Mucosa of rectum (tissue), 2 donors: Measurements from ENCODE around the gene NLRP7.
A peak's percentile ranks its signal among the peaks of the same experiment; 100 is the strongest.
"Not testable (repeated sequence)": the region's sequence is repeated elsewhere in the genome, so short reads cannot be mapped to it uniquely, and the experiment has no call there.

Experiments
- H3K27ac ChIP-seq, 2 donors: one replicate each; pipeline ENCODE4 v1.7.0; 2013; ENCODE audit warnings: inconsistent platforms in 2 of 2, low read depth in 2 of 2, low read length in 2 of 2
- H3K27me3 ChIP-seq, 2 donors: one replicate each; pipeline ENCODE4 v1.7.0; 2013; ENCODE audit warnings: low read length in 2 of 2; ENCODE audit not compliant: control insufficient read depth in 2 of 2, insufficient read depth in 2 of 2
- H3K36me3 ChIP-seq, 2 donors: one replicate each; pipeline ENCODE4 v1.7.0; 2013; ENCODE audit warnings: low read length in 2 of 2; ENCODE audit not compliant: control insufficient read depth in 2 of 2, insufficient read depth in 2 of 2
- H3K4me1 ChIP-seq, 2 donors: one replicate each; pipeline ENCODE4 v1.7.0; 2013; ENCODE audit warnings: low read length in 2 of 2, mild to moderate bottlenecking in 1 of 2; ENCODE audit not compliant: control insufficient read depth in 2 of 2, insufficient read depth in 2 of 2
- H3K4me3 ChIP-seq, 2 donors: one replicate each; pipeline ENCODE4 v1.7.0; 2013; ENCODE audit warnings: low read length in 2 of 2
- H3K9ac ChIP-seq, 2 donors: one replicate each; pipeline ENCODE4 v1.7.0; 2013; ENCODE audit warnings: low read length in 2 of 2, low read depth in 1 of 2, mild to moderate bottlenecking in 1 of 2
- H3K9me3 ChIP-seq, 2 donors: one replicate each; pipeline ENCODE4 v1.7.0; 2013; ENCODE audit warnings: low read length in 2 of 2; ENCODE audit not compliant: control insufficient read depth in 2 of 2
- donor health status: healthy.
- donor health status: Normal muscosa, but diverticular disease.

NLRP7 gene

DNA sequence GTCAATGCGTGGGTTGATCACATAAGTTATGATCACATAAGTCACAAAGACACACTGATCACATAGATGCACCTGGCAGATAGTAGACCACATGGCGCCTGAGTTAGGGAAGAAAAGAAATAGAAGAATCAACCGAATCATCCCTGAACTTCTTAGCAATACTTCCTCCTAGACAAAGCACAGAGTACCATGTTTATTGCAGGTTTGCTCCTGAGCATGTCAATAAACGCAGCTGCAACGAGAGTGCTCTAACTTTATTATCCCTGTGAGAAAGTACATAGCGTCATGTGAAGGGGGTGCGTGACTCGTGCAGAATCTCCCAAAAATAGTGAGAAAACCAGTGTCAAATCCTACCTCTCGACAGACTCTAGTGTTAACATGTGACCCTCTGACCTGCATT is 24.1 kb downstream of the NLRP7 start:
- Histone ChIP-seq H3K4me1 (peaks cover 0 to 3% of the 10 kb centered on the region in 2 donors), H3K9ac (no peak overlapping the region), H3K4me3 (peak overlapping the region in 1 of 2 donors; percentile 44), H3K9me3 (no peaks in the 10 kb centered on the region), H3K27me3 (no peaks in the 10 kb centered on the region), H3K36me3 (no peaks in the 10 kb centered on the region), H3K27ac (no peak overlapping the region)

DNA sequence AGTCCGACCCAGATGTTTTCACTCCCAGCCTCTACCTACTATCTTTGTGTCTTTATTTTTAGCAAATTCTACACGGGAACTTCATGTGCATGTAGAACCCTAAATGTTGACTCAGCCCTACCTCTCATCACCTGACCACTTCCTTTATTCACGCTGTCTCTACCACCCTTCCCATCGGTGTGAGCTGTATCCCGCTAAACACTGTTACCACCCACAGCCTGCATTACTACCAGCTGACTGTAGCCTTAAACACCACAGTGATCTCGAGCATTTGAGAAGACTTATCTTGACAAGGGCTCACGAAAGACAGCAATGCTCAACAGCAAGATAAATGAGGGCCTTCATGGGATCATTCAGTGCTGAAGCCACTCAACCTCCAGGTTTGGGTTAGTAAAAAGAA is 26.2 kb downstream of the NLRP7 start:
- no peak overlapping the region for H3K9ac ChIP-seq
- H3K4me3 ChIP-seq, result no peak overlapping the region
- H3K4me1 ChIP-seq, result peaks cover 0 to 3% of the 10 kb centered on the region in 2 donors
- H3K27ac ChIP-seq, result no peak overlapping the region
- no peaks in the 10 kb centered on the region for H3K9me3 ChIP-seq
- H3K27me3 ChIP-seq, result no peaks in the 10 kb centered on the region
- H3K36me3 ChIP-seq, result no peaks in the 10 kb centered on the region

DNA sequence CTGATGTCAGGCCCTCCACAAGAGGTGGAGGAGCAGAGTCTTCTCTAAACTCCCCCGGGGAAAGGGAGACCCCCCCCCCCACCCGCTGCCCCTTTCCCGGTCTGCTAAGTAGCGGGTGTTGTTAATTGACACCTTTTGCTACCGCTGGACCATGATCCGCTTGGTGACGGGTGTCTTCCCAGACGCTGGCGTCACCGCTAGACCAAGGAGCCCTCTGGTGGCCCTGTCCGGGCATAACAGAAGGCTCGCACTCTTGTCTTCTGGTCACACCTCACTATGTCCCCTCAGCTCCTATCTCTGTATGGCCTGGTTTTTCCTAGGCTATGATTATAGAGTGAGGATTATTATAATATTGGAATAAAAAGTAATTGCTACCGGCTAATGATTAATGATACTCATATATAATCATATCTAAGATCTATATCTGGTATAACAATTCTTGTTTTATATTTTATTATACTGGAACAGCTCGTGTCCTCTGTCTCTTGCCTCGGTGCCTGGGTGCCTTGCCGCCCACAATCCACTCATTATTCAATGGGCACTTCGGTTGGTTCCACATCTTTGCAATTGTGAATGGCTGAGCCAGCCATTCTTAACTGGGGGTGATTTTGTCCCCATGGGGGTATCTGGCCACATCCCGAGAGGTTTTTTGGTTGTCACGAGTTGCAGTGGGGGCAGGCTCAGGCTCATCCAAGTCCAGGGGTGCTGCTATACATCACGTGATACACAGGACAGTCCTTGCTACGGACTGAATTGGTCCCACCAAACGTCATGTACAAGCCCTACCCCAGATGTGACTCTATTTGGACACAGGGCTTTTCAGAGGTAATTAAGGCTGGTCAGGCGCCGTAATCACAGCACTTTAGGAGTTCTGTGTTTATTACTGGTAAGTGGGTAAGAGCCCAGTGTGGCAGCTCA is 27.4 kb downstream of the NLRP7 start:
- not testable (repeated sequence) for H3K27ac ChIP-seq, H3K4me3 ChIP-seq, H3K9ac ChIP-seq, H3K4me1 ChIP-seq, H3K27me3 ChIP-seq, H3K9me3 ChIP-seq, H3K36me3 ChIP-seq

DNA sequence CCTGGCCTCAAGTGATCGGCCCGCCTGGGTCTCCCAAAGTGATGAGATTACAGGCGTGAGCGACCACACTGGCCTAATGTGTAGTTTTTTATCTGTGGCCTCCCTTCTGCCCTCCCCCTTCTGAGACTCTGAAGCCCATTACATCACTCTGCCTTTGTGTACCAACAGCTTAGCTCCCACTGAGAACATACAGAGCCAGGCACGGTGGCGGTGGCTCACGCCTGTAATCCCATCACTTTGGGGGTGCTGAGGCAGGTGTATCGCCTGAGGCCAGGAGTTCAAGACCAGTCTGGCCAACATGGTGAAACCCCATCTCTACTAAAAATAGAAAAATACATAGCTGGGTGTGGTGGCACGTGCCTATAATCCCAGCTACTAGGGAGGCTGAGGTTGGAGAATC is 28.8 kb downstream of the NLRP7 start:
- H3K36me3 ChIP-seq, result no peaks in the 10 kb centered on the region
- H3K27ac ChIP-seq, result no peak overlapping the region
- H3K9ac ChIP-seq, result no peak overlapping the region
- no peak overlapping the region for H3K4me3 ChIP-seq
- peaks cover 0 to 3% of the 10 kb centered on the region in 2 donors for H3K4me1 ChIP-seq
- no peaks in the 10 kb centered on the region for H3K27me3 ChIP-seq
- no peaks in the 10 kb centered on the region for H3K9me3 ChIP-seq

DNA sequence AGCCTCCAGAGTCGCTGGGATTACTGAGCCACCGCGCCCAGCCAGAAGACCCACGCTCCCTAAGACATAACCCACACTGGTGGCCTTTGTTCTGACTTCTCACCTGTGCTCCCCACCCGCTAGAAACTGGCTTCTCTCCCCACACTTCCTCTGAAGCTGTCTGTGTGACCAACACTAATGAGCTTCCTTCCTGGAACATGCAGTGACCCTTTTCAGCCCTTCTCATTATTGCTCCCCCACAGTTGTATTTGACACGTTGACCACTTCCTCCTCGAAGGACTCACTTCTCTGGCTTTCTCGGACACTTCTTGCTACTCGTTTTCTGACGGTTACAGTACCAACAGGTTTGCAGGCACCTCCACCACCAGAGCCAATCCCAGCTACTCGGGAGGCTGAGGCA is 30.5 kb downstream of the NLRP7 start:
- no peaks in the 10 kb centered on the region for H3K4me1 ChIP-seq
- no peak overlapping the region for H3K27ac ChIP-seq
- H3K4me3 ChIP-seq, result no peak overlapping the region
- H3K9ac ChIP-seq, result no peak overlapping the region
- H3K9me3 ChIP-seq, result no peaks in the 10 kb centered on the region
- no peaks in the 10 kb centered on the region for H3K36me3 ChIP-seq
- no peaks in the 10 kb centered on the region for H3K27me3 ChIP-seq

DNA sequence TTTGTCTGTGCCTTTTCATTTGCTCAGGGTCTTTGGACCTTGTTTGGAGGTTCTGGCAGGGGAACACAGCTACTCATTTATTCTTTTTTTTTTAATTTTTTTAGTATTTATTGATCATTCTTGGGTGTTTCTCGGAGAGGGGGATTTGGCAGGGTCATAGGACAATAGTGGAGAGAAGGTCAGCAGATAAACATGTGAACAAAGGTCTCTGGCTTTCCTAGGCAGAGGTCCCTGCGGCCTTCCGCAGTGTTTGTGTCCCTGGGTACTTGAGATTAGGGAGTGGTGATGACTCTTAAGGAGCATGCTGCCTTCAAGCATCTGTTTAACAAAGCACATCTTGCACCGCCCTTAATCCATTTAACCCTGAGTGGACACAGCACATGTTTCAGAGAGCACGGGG is 39.4 kb downstream of the NLRP7 start:
- H3K36me3 ChIP-seq, H3K9ac ChIP-seq, H3K4me1 ChIP-seq, H3K27me3 ChIP-seq, H3K4me3 ChIP-seq, H3K27ac ChIP-seq, H3K9me3 ChIP-seq: not testable (repeated sequence)

DNA sequence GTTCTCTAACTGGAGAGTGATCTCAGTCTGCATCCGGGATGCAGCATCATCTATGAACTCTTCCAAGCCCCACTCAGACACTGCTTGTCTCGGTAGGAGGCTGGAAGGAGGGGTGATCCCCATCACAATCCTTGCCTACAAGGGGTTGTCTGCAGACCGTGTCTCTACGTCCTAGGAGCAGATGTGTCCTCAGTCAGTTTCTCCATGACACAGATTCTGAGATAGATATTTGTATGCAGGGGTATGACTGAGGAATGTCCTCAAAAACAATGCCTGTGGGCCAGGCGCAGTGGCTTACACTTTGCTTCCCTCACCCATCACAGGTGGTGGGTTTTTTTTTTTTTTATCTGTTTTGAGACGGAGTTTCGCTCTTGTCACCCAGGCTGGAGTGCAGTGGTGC is 40.5 kb downstream of the NLRP7 start:
- Histone ChIP-seq H3K4me3 (no peak overlapping the region), H3K27ac (no peak overlapping the region), H3K36me3 (no peaks in the 10 kb centered on the region)

DNA sequence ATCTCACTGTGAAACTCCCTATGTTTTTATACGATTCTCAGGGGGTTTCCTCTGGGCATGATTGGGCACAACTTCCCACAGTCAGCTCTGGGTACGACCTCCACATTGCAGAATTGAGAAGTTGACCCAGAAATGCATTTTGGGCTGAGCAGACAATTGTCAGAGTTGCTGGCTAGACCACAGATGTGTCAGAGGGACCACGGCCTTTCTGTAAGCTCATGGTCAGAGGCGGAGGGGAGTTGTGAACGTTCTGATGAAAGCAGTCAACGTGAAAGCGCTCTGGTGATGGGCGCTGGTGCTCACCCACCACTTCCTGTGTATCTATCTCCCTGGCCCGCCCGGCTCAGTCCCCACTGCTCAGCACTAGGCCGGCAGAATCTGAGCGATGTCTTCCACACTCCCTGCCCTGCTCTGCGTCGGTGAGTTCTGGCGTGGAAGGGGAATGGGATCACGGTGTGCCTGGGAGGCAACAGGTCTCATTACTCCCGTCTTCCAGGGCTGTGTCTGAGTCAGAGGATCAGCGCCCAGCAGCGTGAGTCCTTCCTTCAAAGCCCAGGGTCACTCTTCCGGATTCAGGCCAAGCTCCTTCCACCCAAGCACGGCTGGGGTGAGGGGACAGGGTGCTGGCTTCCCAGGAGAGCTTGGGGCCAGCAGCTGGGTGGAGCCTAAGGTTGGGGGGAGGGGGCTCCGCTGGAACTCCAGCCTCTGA is 41.4 kb downstream of the NLRP7 start, which contains the start of gene NCR1:
TSS of gene NCR1 (plus strand) at position 346 of the 709 bp plus-strand sequence. CDS start at position 386, 40 bp downstream.
- H3K4me3 ChIP-seq, result peak within 1 kb of the TSS in 1 of 2 donors; percentile 3
- peak within 1 kb of the TSS in 1 of 2 donors; percentile 23 for H3K27ac ChIP-seq
- no peaks in the 10 kb centered on the region for H3K4me1 ChIP-seq
- no peaks in the 10 kb centered on the region for H3K27me3 ChIP-seq
- no peaks in the 10 kb centered on the region for H3K9me3 ChIP-seq
- no peak within 1 kb of the TSS for H3K9ac ChIP-seq
- no peaks in the 10 kb centered on the region for H3K36me3 ChIP-seq

More for the DNA sequence above, 40.5 kb downstream of the NLRP7 start:
- Histone ChIP-seq H3K4me1 (no peaks in the 10 kb centered on the region), H3K9me3 (no peaks in the 10 kb centered on the region), H3K27me3 (no peaks in the 10 kb centered on the region), H3K9ac (no peak overlapping the region)

DNA sequence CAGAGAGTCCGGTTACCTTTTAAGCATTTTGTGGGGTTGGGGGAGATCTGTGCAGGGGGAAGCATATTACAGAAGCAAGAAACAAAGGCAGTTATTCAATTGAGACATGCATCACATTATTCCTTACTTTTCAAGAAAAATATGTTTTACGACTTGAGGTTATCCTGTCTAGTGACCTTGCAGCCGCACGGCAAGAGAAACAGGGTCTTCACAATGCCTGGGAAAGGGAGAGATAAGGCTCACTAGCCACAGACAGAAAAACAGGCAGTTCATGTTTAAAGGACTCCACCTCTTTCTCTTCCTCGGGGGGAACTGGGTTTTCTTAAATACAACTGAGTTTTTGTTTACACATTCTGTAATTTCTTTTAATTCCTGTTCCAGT is 41.9 kb downstream of the NLRP7 start:
- no peaks in the 10 kb centered on the region for H3K27me3 ChIP-seq
- no peaks in the 10 kb centered on the region for H3K36me3 ChIP-seq
- H3K9ac ChIP-seq, result no peak overlapping the region
- H3K4me3 ChIP-seq, result no peak overlapping the region
- H3K27ac ChIP-seq, result no peak overlapping the region
- H3K9me3 ChIP-seq, result no peaks in the 10 kb centered on the region
- no peaks in the 10 kb centered on the region for H3K4me1 ChIP-seq

DNA sequence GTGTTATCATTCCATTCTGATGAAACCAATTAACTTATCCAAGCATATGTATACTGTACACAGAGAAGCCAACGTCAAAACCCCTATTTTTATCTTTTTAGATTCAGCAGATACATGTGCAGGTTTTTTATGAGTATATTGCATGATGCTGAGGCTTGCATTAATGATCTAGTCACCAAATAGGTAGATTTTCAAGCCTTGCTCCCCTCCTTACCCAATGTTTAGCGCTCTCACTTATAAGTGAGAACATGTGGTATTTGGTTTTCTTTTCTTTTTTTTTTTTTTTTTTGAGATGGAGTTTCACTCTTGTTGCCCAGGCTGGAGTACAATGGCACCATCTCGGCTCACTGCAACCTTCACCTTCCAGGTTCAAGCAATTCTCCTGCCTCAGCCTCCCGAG is 43.1 kb downstream of the NLRP7 start:
- H3K27me3 ChIP-seq, H3K4me3 ChIP-seq, H3K4me1 ChIP-seq, H3K27ac ChIP-seq, H3K9me3 ChIP-seq, H3K9ac ChIP-seq, H3K36me3 ChIP-seq: not testable (repeated sequence)
